HEK293 (cell line): Measurements from ENCODE around the gene GBP1.

Experiments used
- CTCF ChIA-PET: fragments of 350-600 bp; formaldehyde crosslinking; extraction: SDS; loops from one replicate; lab custom pipeline; 2021; ENCODE audit warnings: antibody characterized with exemption; lab: Yijun Ruan, JAX
- POLR2A ChIA-PET: fragments of 300-600 bp; formaldehyde crosslinking; extraction: SDS; loops from one replicate; lab custom pipeline; 2020; ENCODE audit warnings: antibody characterized with exemption, inconsistent platforms; lab: Yijun Ruan, JAX
- H3K27ac ChIP-seq: fragments of 200-500 bp; sonication (Bioruptor generic); 2 replicates; pipeline ENCODE4 v1.5.1; 2014; ENCODE audit warnings: low read depth, low read length, control low read depth, inconsistent platforms; ENCODE audit errors: extremely low read depth
- H3K36me3 ChIP-seq, 2 experiments: fragments of 200-500 bp in 1 of 2; sonication (Bioruptor generic) in 1 of 2; 1 replicate in 1 of 2; 2 replicates in 1 of 2; pipeline ENCODE4 v1.5.1; 2014 to 2017; ENCODE audit warnings: inconsistent platforms in 2 of 2, low read length in 2 of 2; ENCODE audit not compliant: control insufficient read depth in 2 of 2, insufficient read depth in 1 of 2
- H3K4me1 ChIP-seq: fragments of 200-500 bp; sonication (Bioruptor generic); 2 replicates; pipeline ENCODE4 v1.5.1; 2014; ENCODE audit warnings: mild to moderate bottlenecking, low read length, inconsistent platforms; ENCODE audit not compliant: control insufficient read depth, insufficient read depth
- H3K4me3 ChIP-seq: 2 replicates; pipeline ENCODE4 v1.5.1; 2011; ENCODE audit warnings: low read depth, mild to moderate bottlenecking, control low read depth, low read length, moderate library complexity
- H3K9me3 ChIP-seq: fragments of 200-500 bp; sonication (Bioruptor generic); 2 replicates; pipeline ENCODE4 v1.5.1; 2014; ENCODE audit warnings: low read depth, low read length, inconsistent platforms; ENCODE audit not compliant: control insufficient read depth, insufficient read depth
- AEBP2 ChIP-seq: fragments of 450-650 bp; formaldehyde crosslinking; IDR thresholded peaks from 2 replicates; pipeline ENCODE4 v1.5.1; 2016; ENCODE audit warnings: missing biosample characterization, missing genetic modification characterization, borderline replicate concordance
- BCL11A ChIP-seq: fragments of 450-650 bp; formaldehyde crosslinking; IDR thresholded peaks from 2 replicates; pipeline ENCODE4 v1.5.1; 2016; ENCODE audit warnings: low read depth, missing biosample characterization, missing genetic modification characterization
- BCL11B ChIP-seq: fragments of 450-650 bp; formaldehyde crosslinking; IDR thresholded peaks from 2 replicates; pipeline ENCODE4 v1.5.1; 2016; ENCODE audit warnings: low read depth, missing biosample characterization, missing genetic modification characterization
- HOXA7 ChIP-seq: sonication (generic); formaldehyde crosslinking; IDR thresholded peaks from 2 replicates; pipeline ENCODE4 v1.8.1; 2022; ENCODE audit warnings: missing genetic modification reagents, borderline replicate concordance
- IKZF3 ChIP-seq: fragments of 450-650 bp; IDR thresholded peaks from 2 replicates; pipeline ENCODE4 v1.5.0; 2018; ENCODE audit warnings: missing biosample characterization, mild to moderate bottlenecking, missing genetic modification characterization, moderate library complexity
- PRDM2 ChIP-seq: fragments of 450-650 bp; formaldehyde crosslinking; IDR thresholded peaks from 2 replicates; pipeline ENCODE4 v1.5.1; 2016; ENCODE audit warnings: missing biosample characterization, missing genetic modification characterization, borderline replicate concordance
- PRDM6 ChIP-seq: fragments of 450-650 bp; formaldehyde crosslinking; IDR thresholded peaks from 2 replicates; pipeline ENCODE4 v1.5.1; 2017; ENCODE audit warnings: missing biosample characterization, missing genetic modification characterization
- RBAK ChIP-seq: fragments of 450-650 bp; formaldehyde crosslinking; IDR thresholded peaks from 2 replicates; pipeline ENCODE4 v1.5.1; 2016; ENCODE audit warnings: missing biosample characterization, missing genetic modification characterization
- ZBTB7A ChIP-seq: fragments of 450-650 bp; formaldehyde crosslinking; IDR thresholded peaks from 2 replicates; pipeline ENCODE4 v1.5.1; 2016; ENCODE audit warnings: low read depth, missing biosample characterization, missing genetic modification characterization
- ZBTB8A ChIP-seq: fragments of 450-650 bp; formaldehyde crosslinking; IDR thresholded peaks from 2 replicates; pipeline ENCODE4 v1.5.1; 2016; ENCODE audit warnings: missing biosample characterization, missing genetic modification characterization
- ZNF155 ChIP-seq: fragments of 450-650 bp; formaldehyde crosslinking; IDR thresholded peaks from 2 replicates; pipeline ENCODE4 v1.5.1; 2016; ENCODE audit warnings: missing biosample characterization, missing genetic modification characterization
- ZNF157 ChIP-seq: fragments of 450-650 bp; formaldehyde crosslinking; IDR thresholded peaks from 2 replicates; pipeline ENCODE4 v1.5.1; 2016; ENCODE audit warnings: missing biosample characterization, missing genetic modification characterization
- ZNF433 ChIP-seq: fragments of 450-650 bp; formaldehyde crosslinking; IDR thresholded peaks from 2 replicates; pipeline ENCODE4 v1.5.1; 2016; ENCODE audit warnings: missing biosample characterization, missing genetic modification characterization, low read depth
- ZNF473 ChIP-seq: fragments of 450-650 bp; formaldehyde crosslinking; IDR thresholded peaks from 2 replicates; pipeline ENCODE4 v1.5.1; 2017; ENCODE audit warnings: missing biosample characterization, missing genetic modification characterization
- ZNF558 ChIP-seq: fragments of 450-650 bp; formaldehyde crosslinking; IDR thresholded peaks from 2 replicates; pipeline ENCODE4 v1.5.1; 2016; ENCODE audit warnings: missing biosample characterization, missing genetic modification characterization
- ZNF560 ChIP-seq: fragments of 450-650 bp; formaldehyde crosslinking; IDR thresholded peaks from 2 replicates; pipeline ENCODE4 v1.5.1; 2017; ENCODE audit warnings: missing biosample characterization, missing genetic modification characterization, borderline replicate concordance
- ZNF580 ChIP-seq: fragments of 450-650 bp; formaldehyde crosslinking; IDR thresholded peaks from 2 replicates; pipeline ENCODE4 v1.5.1; 2016; ENCODE audit warnings: missing biosample characterization, missing genetic modification characterization
- ZNF658 ChIP-seq: fragments of 450-650 bp; formaldehyde crosslinking; IDR thresholded peaks from 2 replicates; pipeline ENCODE4; 2016; ENCODE audit warnings: missing biosample characterization, missing genetic modification characterization
- ZNF664 ChIP-seq: fragments of 450-650 bp; formaldehyde crosslinking; IDR thresholded peaks from 2 replicates; pipeline ENCODE4 v1.5.1; 2016; ENCODE audit warnings: missing biosample characterization, missing genetic modification characterization
- ZNF776 ChIP-seq: fragments of 450-650 bp; formaldehyde crosslinking; IDR thresholded peaks from 2 replicates; pipeline ENCODE4 v1.5.0; 2017; ENCODE audit warnings: missing biosample characterization, missing genetic modification characterization, borderline replicate concordance
- ZNF791 ChIP-seq: fragments of 450-650 bp; formaldehyde crosslinking; IDR thresholded peaks from 2 replicates; pipeline ENCODE4 v1.5.1; 2016; ENCODE audit warnings: missing biosample characterization, missing genetic modification characterization

GBP1 gene

GRCh38 chr1:89114662-89115061, 49.7 kb upstream of the GBP1 start (continued):
- no peak for TF ChIP-seq ZNF580 (tag by site-specific recombination)

- H3K9me3 ChIP-seq, result no peaks in the 10 kb centered on the region
- CTCF ChIA-PET, result interaction anchor here (1.0 kb wide), 1 partner anchor 114 kb away, joined by 3 read pairs; no protein-coding TSS in a partner anchor
- H3K27ac ChIP-seq, result no peak overlapping the region
- TF ChIP-seq ZNF658, result no peak
- TF ChIP-seq PRDM6, result no peak
- no peak for TF ChIP-seq ZBTB7A (tag by site-specific recombination)
- no peak for TF ChIP-seq ZNF157
- TF ChIP-seq ZNF473 (tag by site-specific recombination), result no peak
- TF ChIP-seq RBAK (tag by site-specific recombination), result no peak
- TF ChIP-seq ZNF791 (tag by site-specific recombination), result no peak
- TF ChIP-seq ZNF776 (tag by site-specific recombination), result no peak
- no peak for TF ChIP-seq IKZF3 (tag by site-specific recombination)
- TF ChIP-seq ZNF433 (tag by site-specific recombination), result no peak
- no peak for TF ChIP-seq HOXA7 (CRISPR knock-in tag)
- no peak for TF ChIP-seq BCL11B (tag by site-specific recombination)
- TF ChIP-seq ZNF155 (tag by site-specific recombination), result no peak
- TF ChIP-seq ZNF558 (tag by site-specific recombination), result no peak
- TF ChIP-seq BCL11A (tag by site-specific recombination), result no peak
- no peak for TF ChIP-seq ZNF560
- peaks cover 0 to 11% of the 10 kb centered on the region in 2 experiments; a peak in 1 of 3 replicates for H3K36me3 ChIP-seq
- H3K4me3 ChIP-seq, result no peak overlapping the region
- H3K4me1 ChIP-seq, result no peaks in the 10 kb centered on the region
- POLR2A ChIA-PET, result interaction anchor here (0.5 kb wide), 1 partner anchor 181 kb away, joined by 3 read pairs; no protein-coding TSS in a partner anchor
These were observed 48.0 kb upstream of the GBP1 start for GRCh38 chr1:89112871-89113613.

- POLR2A ChIA-PET, result no interaction called here
- Histone ChIP-seq H3K4me1 (no peaks in the 10 kb centered on the region), H3K9me3 (no peaks in the 10 kb centered on the region), H3K4me3 (no peak overlapping the region), H3K27ac (no peak overlapping the region), H3K36me3 (peaks cover 0 to 6% of the 10 kb centered on the region in 2 experiments; a peak in 1 of 3 replicates)
- CTCF ChIA-PET, result no interaction called here
- TF ChIP-seq PRDM2 (tag by site-specific recombination) (no peak), ZNF560 (no peak), ZBTB8A (tag by site-specific recombination) (no peak), ZNF664 (no peak), AEBP2 (tag by site-specific recombination) (no peak)
These were observed 39.7 kb upstream of the GBP1 start for GRCh38 chr1:89104687-89105086.
